BJ (cell line): ENCODE data around the gene GDPD1. TPM values are rescaled to one million over a fixed set of nuclear protein-coding genes. Genes with fewer than 3 reads are reported as not detected.
"Not testable (repeated sequence)": the region's sequence is repeated elsewhere in the genome, so short reads cannot be mapped to it uniquely, and the experiment has no call there.

Experiments used
- CTCF ChIA-PET: fragments of 350-600 bp; formaldehyde crosslinking; extraction: SDS; loops from one replicate; lab custom pipeline; 2021; ENCODE audit warnings: antibody characterized with exemption, inconsistent platforms; lab: Yijun Ruan, JAX
- POLR2A ChIA-PET: fragments of 300-600 bp; sonication (Branson Sonifier 250); formaldehyde crosslinking; extraction: SDS; loops from one replicate; lab custom pipeline; 2021; ENCODE audit warnings: antibody characterized with exemption; lab: Charles Lee
- DNase-seq: peaks from one replicate; pipeline ENCODE4 v3.0.0-alpha.2; 2011; ENCODE audit warnings: low read depth
- H3K27me3 ChIP-seq: 2 replicates; pipeline ENCODE4 v1.6.0; 2011; ENCODE audit warnings: low read length; ENCODE audit not compliant: control insufficient read depth, insufficient read depth
- H3K36me3 ChIP-seq: 2 replicates; pipeline ENCODE4 v1.5.1; 2011; ENCODE audit warnings: low read length; ENCODE audit not compliant: control insufficient read depth, insufficient read depth
- H3K4me3 ChIP-seq: 2 replicates; pipeline ENCODE4 v1.5.1; 2011; ENCODE audit warnings: low read depth, mild to moderate bottlenecking, control low read depth, low read length
- CTCF ChIP-seq: IDR thresholded peaks from 2 replicates; pipeline ENCODE4 v1.5.1; 2011; ENCODE audit warnings: low read depth, mild to moderate bottlenecking, control low read depth, inconsistent platforms, low read length, moderate library complexity; ENCODE audit not compliant: insufficient read depth
- polyA plus RNA-seq: library from polyadenylated mRNA; depleted of rRNA; stranded (reverse); fragments of >200 nt; gene quantifications from 2 replicates; pipeline ENCODE4 v1.2.3, GENCODE V29; 2011

GDPD1 gene
- polyA plus RNA-seq, 1 experiment: 0.86 TPM

- Histone ChIP-seq H3K4me3 (no peak overlapping the region), H3K36me3 (no peaks in the 10 kb centered on the region), H3K27me3 (no peaks in the 10 kb centered on the region)
- no peak for DNase-seq
- POLR2A ChIA-PET: no interaction called here
- CTCF ChIA-PET: interaction anchor here (1.1 to 1.4 kb wide), 2 partner anchors 10 to 12 kb away, joined by 3 to 4 read pairs; no protein-coding TSS in a partner anchor
- TF ChIP-seq CTCF: no peak
Measured at GRCh38 chr17:59178266-59178985, 41.9 kb upstream of the GDPD1 start.

- DNase-seq, H3K4me3 ChIP-seq, POLR2A ChIA-PET, H3K36me3 ChIP-seq, H3K27me3 ChIP-seq: not testable (repeated sequence)
- CTCF ChIA-PET: interaction anchor here (0.6 to 1.4 kb wide), 3 partner anchors 11 to 574 kb away, joined by 3 to 4 read pairs (median 3); no protein-coding TSS in a partner anchor
Measured at GRCh38 chr17:59179601-59180000, 40.7 kb upstream of the GDPD1 start.

GRCh38 chr17:59180626-59181025, 39.7 kb upstream of the GDPD1 start:
- no peaks in the 10 kb centered on the region for H3K36me3 ChIP-seq
- ChIA-PET POLR2A (no interaction called here), CTCF (interaction anchor here (0.8 kb wide), 1 partner anchor 11 kb away, joined by 3 read pairs; no protein-coding TSS in a partner anchor)
- no peaks in the 10 kb centered on the region for H3K27me3 ChIP-seq
- DNase-seq: no peak
- H3K4me3 ChIP-seq: no peak overlapping the region
- TF ChIP-seq CTCF: no peak

GRCh38 chr17:59181481-59181880, 38.8 kb upstream of the GDPD1 start:
- CTCF ChIA-PET: no interaction called here
- Histone ChIP-seq H3K4me3 (no peak overlapping the region), H3K36me3 (no peaks in the 10 kb centered on the region), H3K27me3 (no peaks in the 10 kb centered on the region)
- no peak for TF ChIP-seq CTCF
- DNase-seq: no peak
- POLR2A ChIA-PET: no interaction called here

GRCh38 chr17:59185997-59186396, 34.3 kb upstream of the GDPD1 start:
- Histone ChIP-seq H3K4me3 (no peak overlapping the region), H3K36me3 (no peaks in the 10 kb centered on the region), H3K27me3 (no peaks in the 10 kb centered on the region)
- no peak for TF ChIP-seq CTCF
- ChIA-PET POLR2A (no interaction called here), CTCF (no interaction called here)
- DNase-seq: no peak
